SK-N-SH (cell line): ENCODE data around the gene CHST3. TPM values are rescaled to one million over a fixed set of nuclear protein-coding genes. Genes with fewer than 3 reads are reported as not detected.

Source experiments
- CTCF ChIA-PET: fragments of 300-600, 350-600 bp; formaldehyde crosslinking; extraction: SDS; loops from one replicate; lab custom pipeline; 2021; lab: Yijun Ruan, JAX
- POLR2A ChIA-PET: fragments of 350-600 bp; sonication (Branson Sonifier 250); formaldehyde crosslinking; extraction: SDS; loops from one replicate; lab custom pipeline; 2020; ENCODE audit warnings: antibody characterized with exemption, inconsistent platforms; lab: Yijun Ruan, JAX
- DNase-seq: peaks from one replicate; pipeline ENCODE4 v3.0.0; 2012
- H2AFZ ChIP-seq: fragments of 200-600 bp; sonication (generic); 2 replicates; pipeline ENCODE4 v1.8.1; 2016; ENCODE audit warnings: antibody characterized with exemption, mild to moderate bottlenecking, low read depth
- H3F3A ChIP-seq: fragments of 200-600 bp; sonication (generic); replicated peaks from 2 replicates; pipeline ENCODE3; 2016; ENCODE audit warnings: antibody characterized with exemption, mild to moderate bottlenecking; ENCODE audit not compliant: insufficient read depth
- H3K27ac ChIP-seq, 2 experiments: fragments of 200-500 bp in 1 of 2; fragments of 200-600 bp in 1 of 2; sonication (Bioruptor generic) in 1 of 2; sonication (generic), shearing (Covaris generic) in 1 of 2; 2 replicates each; pipeline versions ENCODE4 v1.5.1 to v1.6.1; 2014 to 2016; ENCODE audit warnings: low read depth in 2 of 2, inconsistent platforms in 1 of 2, low read length in 1 of 2, mild to moderate bottlenecking in 1 of 2, mixed read lengths in 1 of 2
- H3K27me3 ChIP-seq: fragments of 200-600 bp; sonication (generic), shearing (Covaris generic); 2 replicates; pipeline ENCODE4 v1.6.1; 2016; ENCODE audit warnings: mixed run types; ENCODE audit not compliant: insufficient read depth
- H3K36me3 ChIP-seq, 2 experiments: fragments of 200-500 bp in 1 of 2; fragments of 200-600 bp in 1 of 2; sonication (Bioruptor generic) in 1 of 2; sonication (generic) in 1 of 2; replicated peaks in 1 of 2; 2 replicates each; pipeline versions ENCODE3 to v1.5.1; 2014 to 2016; ENCODE audit warnings: low read length in 1 of 2, mild to moderate bottlenecking in 1 of 2; ENCODE audit not compliant: insufficient read depth in 2 of 2, control insufficient read depth in 1 of 2
- H3K4me1 ChIP-seq, 2 experiments: fragments of 200-500 bp in 1 of 2; fragments of 200-600 bp in 1 of 2; sonication (Bioruptor generic) in 1 of 2; sonication (generic), shearing (Covaris generic) in 1 of 2; 2 replicates each; pipeline versions ENCODE4 v1.5.1 to v1.6.1; 2014 to 2016; ENCODE audit warnings: low read depth in 1 of 2, low read length in 1 of 2, mixed run types in 1 of 2; ENCODE audit not compliant: insufficient read depth in 2 of 2, control insufficient read depth in 1 of 2
- H3K4me2 ChIP-seq: fragments of 200-600 bp; sonication (generic), shearing (Covaris generic); 2 replicates; pipeline ENCODE4 v1.6.1; 2017; ENCODE audit warnings: mixed run types
- H3K4me3 ChIP-seq, 2 experiments: fragments of 200-500 bp in 1 of 2; fragments of 200-600 bp in 1 of 2; sonication (Bioruptor generic) in 1 of 2; sonication (generic), shearing (Covaris generic) in 1 of 2; 2 replicates each; pipeline versions ENCODE4 v1.5.1 to v1.8.1; 2014 to 2016; ENCODE audit warnings: low read depth in 2 of 2, inconsistent platforms in 1 of 2, low read length in 1 of 2, mild to moderate bottlenecking in 1 of 2, mixed read lengths in 1 of 2, moderate library complexity in 1 of 2
- H3K79me2 ChIP-seq: fragments of 200-600 bp; sonication (generic); 2 replicates; pipeline ENCODE4 v1.8.1; 2017; ENCODE audit warnings: mild to moderate bottlenecking; ENCODE audit not compliant: insufficient read depth
- H3K9ac ChIP-seq: fragments of 200-600 bp; sonication (generic); 2 replicates; pipeline ENCODE4 v1.6.1; 2017; ENCODE audit warnings: mixed run types
- H3K9me2 ChIP-seq: fragments of 200-600 bp; sonication (generic); 2 replicates; pipeline ENCODE4 v1.6.1; 2017; ENCODE audit warnings: mixed run types
- H3K9me3 ChIP-seq: fragments of 200-600 bp; sonication (generic); 2 replicates; pipeline ENCODE4 v1.6.1; 2017; ENCODE audit warnings: mixed run types, mild to moderate bottlenecking, moderate library complexity
- H4K20me1 ChIP-seq: fragments of 200-600 bp; sonication (generic); 2 replicates; pipeline ENCODE4 v1.6.1; 2017; ENCODE audit warnings: mild to moderate bottlenecking, mixed run types; ENCODE audit not compliant: insufficient read depth
- CHD2 ChIP-seq: fragments of 150-350 bp; IDR thresholded peaks from 2 replicates; pipeline ENCODE4 v1.6.1; 2018; ENCODE audit warnings: low read length; ENCODE audit not compliant: partially characterized antibody
- EP300 ChIP-seq, 2 experiments: IDR thresholded peaks; 2 replicates each; pipeline versions ENCODE4 v1.4.0 to v1.6.1; 2012; ENCODE audit warnings: borderline replicate concordance in 1 of 2, low read depth in 1 of 2, low read length in 1 of 2
- EZH2phosphoT487 ChIP-seq: fragments of 200-600 bp; sonication (generic); IDR thresholded peaks from 2 replicates; pipeline ENCODE4 v1.6.1; 2017; ENCODE audit warnings: low read depth, mixed run types, mild to moderate bottlenecking, antibody characterized with exemption, moderate library complexity, borderline replicate concordance
- FOXJ3 ChIP-seq: sonication (generic); formaldehyde crosslinking; IDR thresholded peaks from 2 replicates; pipeline ENCODE4 v1.5.1; 2020; ENCODE audit warnings: mild to moderate bottlenecking, missing genetic modification reagents
- GABPA ChIP-seq: IDR thresholded peaks from 2 replicates; pipeline ENCODE4 v1.4.0; 2012; ENCODE audit warnings: low read depth, mild to moderate bottlenecking
- IRF3 ChIP-seq: fragments of 150-350 bp; IDR thresholded peaks from 2 replicates; pipeline ENCODE4 v1.6.1; 2016; ENCODE audit warnings: mild to moderate bottlenecking, low read depth, low read length
- JUND ChIP-seq: IDR thresholded peaks from 2 replicates; pipeline ENCODE4 v1.4.0; 2012
- MEF2A ChIP-seq: IDR thresholded peaks from 2 replicates; pipeline ENCODE4 v1.4.0; 2012; ENCODE audit warnings: low read depth, borderline replicate concordance
- MXI1 ChIP-seq: IDR thresholded peaks from 2 replicates; pipeline ENCODE4 v1.6.1; 2012; ENCODE audit warnings: mild to moderate bottlenecking, low read depth, low read length, improper control_type of control experiment
- NFIC ChIP-seq: IDR thresholded peaks from 2 replicates; pipeline ENCODE4 v1.4.0; 2012; ENCODE audit warnings: borderline replicate concordance
- NRF1 ChIP-seq: IDR thresholded peaks from 2 replicates; pipeline ENCODE4 v1.6.1; 2012; ENCODE audit warnings: low read depth, mild to moderate bottlenecking, low read length
- POLR2AphosphoS5 ChIP-seq: IDR thresholded peaks from 2 replicates; pipeline ENCODE4 v1.6.1; 2012; ENCODE audit warnings: low read depth, low read length
- RXRA ChIP-seq: IDR thresholded peaks from 2 replicates; pipeline ENCODE4 v1.4.0; 2012; ENCODE audit warnings: low read depth, mild to moderate bottlenecking, borderline replicate concordance
- SMC3 ChIP-seq: IDR thresholded peaks from 2 replicates; pipeline ENCODE4 v1.6.1; 2012; ENCODE audit warnings: low read depth, low read length, improper control_type of control experiment
- TCF12 ChIP-seq: IDR thresholded peaks from 2 replicates; pipeline ENCODE4 v1.4.0; 2012
- TEAD4 ChIP-seq: IDR thresholded peaks from 2 replicates; pipeline ENCODE4 v1.4.0; 2012; ENCODE audit warnings: mild to moderate bottlenecking, borderline replicate concordance; ENCODE audit not compliant: insufficient read depth
- YY1 ChIP-seq: IDR thresholded peaks from 2 replicates; pipeline ENCODE4 v1.4.0; 2012; ENCODE audit warnings: low read depth, mild to moderate bottlenecking
- WGBS: methylation state at CpG from one replicate; pipeline ENCODE4 v1.1.6; 2017; ENCODE audit warnings: low lambda C conversion rate; 5-methylcytosine and 5-hydroxymethylcytosine counted together
- polyA plus RNA-seq, 3 experiments: library from polyadenylated mRNA; depleted of rRNA; stranded (reverse); fragments of >200 nt; gene quantifications; 2 replicates each; pipeline ENCODE4 v1.2.3, GENCODE V29; 2012
- TF ChIP-seq, protein P1 (sequence below): IDR thresholded peaks from 2 replicates; pipeline ENCODE4 v1.4.0; 2012; ENCODE audit warnings: low read depth

CHST3 gene
- polyA plus RNA-seq, 1 of the 3 experiments (the other 2 are of a cell fraction) = 6.0 TPM

DNA sequence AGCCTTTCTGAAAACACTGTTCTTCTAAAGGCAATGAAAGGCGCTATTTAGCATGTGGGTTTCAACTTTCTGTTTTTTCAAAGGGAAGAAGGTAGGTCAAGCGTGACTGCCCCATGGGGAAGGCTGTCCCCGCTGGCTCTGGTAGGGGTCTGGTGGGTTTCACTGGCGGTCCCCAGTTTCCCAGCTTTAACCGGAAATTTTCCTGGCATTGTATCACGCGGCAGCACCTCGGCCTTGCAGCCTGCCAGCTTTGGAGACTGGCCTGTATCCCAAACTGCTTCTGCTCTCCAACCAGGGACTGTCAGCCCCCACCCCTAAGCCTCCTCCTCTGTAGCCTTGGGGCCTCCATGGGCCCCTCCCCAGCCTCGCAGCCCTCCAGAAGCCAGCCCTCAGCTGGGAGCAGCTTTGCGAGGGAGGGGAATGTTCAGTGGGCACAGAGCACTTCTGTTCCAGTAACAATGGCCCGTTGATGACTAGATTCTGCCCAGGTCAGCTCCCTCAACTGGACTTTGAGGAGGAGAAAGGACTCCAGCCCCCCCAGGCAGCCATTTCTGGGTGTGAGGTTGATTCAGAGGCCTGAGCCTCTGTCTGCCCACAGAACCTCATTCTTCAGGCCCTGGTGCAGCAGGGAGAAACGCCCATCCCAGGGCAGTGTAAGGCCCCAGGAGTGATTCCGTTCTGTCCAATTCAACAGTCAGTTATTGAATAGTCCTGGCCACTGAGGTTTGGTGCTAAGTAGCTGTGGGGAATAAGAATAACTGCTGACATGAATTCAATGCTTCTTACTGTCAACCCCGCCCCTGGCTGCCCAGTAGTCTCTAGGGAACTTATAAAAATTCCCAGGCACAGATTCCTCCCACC, 17.1 kb downstream of the CHST3 start:
- H3K4me1 ChIP-seq = peaks cover 20 to 40% of the 10 kb centered on the region in 2 experiments; a peak in 3 of 4 replicates
- no peak overlapping the region for H3K27ac ChIP-seq
- no peak overlapping the region for H2AFZ ChIP-seq
- no peak overlapping the region for H3K4me3 ChIP-seq
- no peak overlapping the region for H3K4me2 ChIP-seq
- POLR2A ChIA-PET = no interaction called here
- H3K79me2 ChIP-seq = peaks cover 87% of the 10 kb centered on the region
- H3F3A ChIP-seq = peaks cover 4% of the 10 kb centered on the region
- H3K9me3 ChIP-seq = no peaks in the 10 kb centered on the region
- no peaks in the 10 kb centered on the region for H3K27me3 ChIP-seq
- TF ChIP-seq MEF2A (no peak), RXRA (no peak), FOXJ3 (CRISPR knock-in tag) (no peak)
- peak; percentile 47 for DNase-seq
- WGBS = 85% methylated on average over 10 of the region's 14 CpGs
- CTCF ChIA-PET = interaction anchor here (1.1 to 2.7 kb wide), 6 partner anchors 9 to 85 kb away, joined by 3 to 10 read pairs (median 6); no protein-coding TSS in a partner anchor
- no peaks in the 10 kb centered on the region for H3K9me2 ChIP-seq
- peaks cover 0 to 5% of the 10 kb centered on the region in 2 experiments for H3K36me3 ChIP-seq
- H4K20me1 ChIP-seq = no peaks in the 10 kb centered on the region
- H3K9ac ChIP-seq = no peak overlapping the region

GRCh38 chr10:71981876-71982230, 17.7 kb downstream of the CHST3 start:
- DNase-seq = no peak
- CTCF ChIA-PET = interaction anchor here (1.1 to 2.7 kb wide), 4 partner anchors 8 to 85 kb away, joined by 5 to 10 read pairs (median 8); no protein-coding TSS in a partner anchor
- peaks cover 0 to 5% of the 10 kb centered on the region in 2 experiments for H3K36me3 ChIP-seq

More at GRCh38 chr10:71981876-71982230, 17.7 kb downstream of the CHST3 start:
- Histone ChIP-seq H4K20me1 (no peaks in the 10 kb centered on the region), H3K79me2 (peaks cover 87% of the 10 kb centered on the region), H3K4me2 (no peak overlapping the region), H3F3A (peaks cover under 1% of the 10 kb centered on the region), H3K4me3 (no peak overlapping the region), H3K4me1 (peaks cover 19 to 46% of the 10 kb centered on the region in 2 experiments; a peak in 2 of 4 replicates), H3K27ac (no peak overlapping the region), H3K9me3 (no peaks in the 10 kb centered on the region), H2AFZ (no peak overlapping the region), H3K9me2 (no peaks in the 10 kb centered on the region), H3K27me3 (no peaks in the 10 kb centered on the region), H3K9ac (no peak overlapping the region)
- 92% methylated on average over 1 of the region's 1 CpG for whole genome bisulfite sequencing
- TF ChIP-seq, protein P1, sequence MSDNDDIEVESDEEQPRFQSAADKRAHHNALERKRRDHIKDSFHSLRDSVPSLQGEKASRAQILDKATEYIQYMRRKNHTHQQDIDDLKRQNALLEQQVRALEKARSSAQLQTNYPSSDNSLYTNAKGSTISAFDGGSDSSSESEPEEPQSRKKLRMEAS = no peak
- TF ChIP-seq TCF12 (no peak), EP300 (IDR thresholded peaks at IDR 0.05; ENCODE audit: borderline replicate concordance in 1 of 2, low read depth in 1 of 2, low read length in 1 of 2) (no peak), IRF3 (no peak), SMC3 (no peak), YY1 (no peak), FOXJ3 (CRISPR knock-in tag) (no peak), TEAD4 (no peak), GABPA (no peak), EZH2phosphoT487 (no peak), MXI1 (no peak), CHD2 (no peak), JUND (no peak), NFIC (no peak), NRF1 (no peak), POLR2AphosphoS5 (no peak)
- POLR2A ChIA-PET = no interaction called here
